ENCODE results near the gene KDF1.
A peak's percentile ranks its signal among the peaks of the same experiment; 100 is the strongest.
"Not testable (repeated sequence)": the region's sequence is repeated elsewhere in the genome, so short reads cannot be mapped to it uniquely, and the experiment has no call there.

The KDF1 gene

DNA sequence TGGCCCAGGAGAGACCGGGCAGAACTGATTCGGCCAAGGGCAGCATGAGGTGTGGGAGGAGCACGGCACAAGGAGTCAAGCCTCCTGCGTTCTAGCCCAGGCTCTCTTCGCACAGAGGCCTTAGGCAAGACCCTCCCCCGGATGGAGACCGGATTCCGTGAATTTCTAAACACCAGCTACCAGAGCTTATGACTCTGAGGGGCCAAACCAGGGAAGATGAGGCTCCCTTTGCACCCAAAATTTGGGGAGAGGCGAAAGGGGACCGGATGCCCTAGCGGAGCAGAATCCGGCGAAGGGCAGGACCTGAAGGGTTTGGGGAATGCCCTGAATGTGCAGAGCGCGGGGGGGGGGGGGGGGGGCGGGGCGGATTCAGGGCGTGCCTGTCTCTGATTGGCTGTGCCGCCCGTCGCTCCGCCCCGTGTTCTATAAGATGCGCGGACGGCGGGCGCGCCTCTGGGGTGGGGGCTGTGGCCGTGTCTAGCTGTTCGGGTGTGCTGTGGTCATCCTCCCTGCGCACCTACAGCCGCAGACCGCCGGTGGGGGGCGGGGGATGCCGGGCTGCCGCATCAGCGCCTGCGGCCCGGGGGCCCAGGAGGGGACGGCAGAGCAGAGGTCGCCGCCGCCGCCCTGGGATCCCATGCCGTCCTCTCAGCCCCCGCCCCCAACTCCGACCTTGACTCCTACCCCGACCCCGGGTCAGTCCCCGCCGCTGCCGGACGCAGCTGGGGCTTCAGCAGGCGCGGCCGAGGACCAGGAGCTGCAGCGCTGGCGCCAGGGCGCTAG, 33.2 kb upstream of the KDF1 start, which contains the start of gene TRNP1:
Gene TRNP1 (plus strand): TSS at position 456 of the 783 bp plus-strand sequence. CDS start 95 bp downstream, at position 551.
- peak; percentile 73 for DNase-seq

DNA sequence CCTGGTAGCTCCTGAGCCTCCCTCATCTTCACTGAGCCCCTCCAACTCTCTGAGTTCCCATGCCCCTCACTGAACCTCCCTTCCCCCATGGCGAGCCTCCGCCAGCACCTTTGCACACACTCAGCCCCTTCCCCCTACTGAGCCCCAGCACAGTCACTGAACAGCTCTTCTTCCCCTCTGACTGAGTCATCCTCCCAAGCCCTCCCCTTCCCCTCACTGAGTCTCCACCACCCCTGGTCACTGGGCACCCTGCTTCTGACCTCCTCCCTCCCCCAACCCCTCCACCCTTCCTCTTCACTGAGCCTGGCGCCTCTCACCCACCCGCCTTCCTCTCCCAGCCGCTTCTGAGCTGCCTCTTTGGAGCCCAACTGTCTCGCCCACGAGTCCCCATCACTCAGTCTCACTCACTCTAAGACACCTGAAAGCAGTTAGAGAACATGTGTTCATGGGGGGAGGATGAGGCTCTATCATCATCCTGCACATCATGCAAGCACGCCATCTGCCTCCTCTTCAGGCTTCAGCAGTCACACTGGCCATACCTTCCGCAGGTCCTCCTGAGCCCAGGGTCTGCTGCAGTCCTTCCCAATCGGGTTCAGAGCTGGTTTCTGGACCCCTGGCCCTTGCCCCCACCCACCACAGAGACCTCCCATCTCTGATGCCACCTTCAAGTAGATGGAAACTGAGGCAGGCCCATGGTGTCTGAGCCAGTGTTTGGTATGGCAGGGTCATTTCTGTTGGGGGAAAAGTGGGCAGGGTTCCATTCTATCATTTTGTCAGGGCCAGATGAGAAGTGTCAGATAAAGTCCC, 31.2 kb upstream of the KDF1 start:
- DNase-seq, result no peak

DNA sequence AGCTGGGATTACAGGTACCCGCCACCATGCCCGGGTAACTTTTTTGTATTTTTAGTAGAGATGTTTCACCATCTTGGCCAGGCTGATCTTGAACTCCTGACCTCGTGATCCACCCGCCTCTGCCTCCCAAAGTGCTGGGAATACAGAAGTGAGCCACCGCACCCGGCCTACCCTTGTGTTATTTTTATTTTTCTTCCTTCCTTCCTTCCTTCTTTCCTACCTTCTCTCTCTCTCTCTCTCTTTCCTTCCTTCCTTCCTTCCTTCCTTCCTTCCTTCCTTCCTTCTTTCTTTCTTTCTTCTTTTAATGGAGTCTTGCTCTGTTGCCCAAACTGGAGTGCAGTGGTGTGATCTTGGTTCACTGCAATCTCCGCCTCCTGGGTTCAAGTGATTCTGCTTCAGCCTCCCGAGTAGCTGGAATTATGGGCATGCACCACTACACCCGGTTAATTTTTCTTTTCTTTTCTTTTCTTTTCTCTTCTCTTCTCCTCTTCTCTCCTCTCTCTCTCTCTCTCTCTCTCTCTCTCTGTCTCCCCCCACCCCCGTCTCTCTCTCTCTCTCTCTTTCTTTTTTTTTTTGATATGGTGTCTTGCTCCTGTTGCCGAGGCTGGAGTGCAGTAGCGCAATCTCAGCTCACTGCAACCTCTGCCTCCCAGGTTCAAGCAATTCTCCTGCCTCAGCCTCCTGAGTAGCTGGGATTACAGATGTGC, 29.3 kb upstream of the KDF1 start:
- not testable (repeated sequence) for DNase-seq

DNA sequence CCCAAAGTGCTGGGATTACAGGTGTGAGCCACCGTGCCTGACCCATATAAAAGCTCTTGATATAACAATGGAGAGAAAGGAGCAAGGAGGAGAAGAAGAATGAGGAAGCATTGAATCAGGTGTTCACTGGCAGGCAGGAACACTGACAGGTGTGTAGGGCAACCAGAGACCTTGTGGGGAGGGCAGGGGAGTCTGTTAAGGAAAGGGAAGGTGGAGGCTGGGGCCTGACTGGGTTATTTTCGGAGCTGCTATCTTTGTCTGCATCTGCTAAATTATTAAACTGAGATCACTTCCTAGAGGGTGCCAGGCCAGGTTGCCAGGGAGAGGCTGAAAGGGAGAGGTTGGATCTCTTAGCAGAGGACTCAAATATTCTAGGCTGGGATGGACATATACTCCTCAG, 26.4 kb upstream of the KDF1 start:
- DNase-seq, result no peak

DNA sequence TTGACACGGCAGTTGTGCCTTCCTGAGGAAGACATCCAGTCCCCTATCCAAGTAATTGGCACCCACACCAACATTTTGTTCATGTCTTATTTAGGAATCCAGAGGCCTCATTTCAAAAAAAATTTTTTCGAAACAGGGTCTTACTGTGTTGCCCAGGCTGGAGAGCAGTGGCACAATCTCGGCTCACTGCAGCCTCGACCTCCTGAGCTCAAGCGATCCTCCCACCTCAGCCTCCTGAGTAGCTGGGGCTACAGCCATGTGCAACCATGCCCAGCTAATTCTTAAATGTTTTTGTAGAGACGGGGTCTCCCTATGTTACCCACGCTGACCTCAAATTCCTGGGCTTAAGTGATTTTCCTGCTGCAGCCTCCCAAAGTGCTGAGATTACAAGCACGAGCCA, 24.0 kb upstream of the KDF1 start:
- no peak for DNase-seq

DNA sequence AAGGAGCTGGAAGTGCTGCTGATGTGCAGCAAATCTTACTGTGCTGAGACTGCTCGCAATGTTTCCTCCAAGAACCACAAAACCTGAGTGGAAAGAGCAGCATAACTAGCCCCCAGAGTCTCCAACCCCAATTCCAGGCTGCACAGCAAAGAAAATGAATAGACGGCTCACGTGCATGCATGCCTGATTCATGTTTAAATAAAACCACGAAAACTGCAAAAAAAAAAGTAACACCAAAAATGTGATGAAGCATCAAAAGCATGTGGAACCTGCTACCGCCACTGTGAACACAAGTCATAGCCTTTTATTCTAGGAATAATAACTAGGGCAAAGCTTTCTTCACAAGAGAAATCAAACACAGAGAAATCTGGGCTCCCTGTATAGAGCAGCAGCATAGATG, 23.6 kb upstream of the KDF1 start:
- DNase-seq, result no peak

DNA sequence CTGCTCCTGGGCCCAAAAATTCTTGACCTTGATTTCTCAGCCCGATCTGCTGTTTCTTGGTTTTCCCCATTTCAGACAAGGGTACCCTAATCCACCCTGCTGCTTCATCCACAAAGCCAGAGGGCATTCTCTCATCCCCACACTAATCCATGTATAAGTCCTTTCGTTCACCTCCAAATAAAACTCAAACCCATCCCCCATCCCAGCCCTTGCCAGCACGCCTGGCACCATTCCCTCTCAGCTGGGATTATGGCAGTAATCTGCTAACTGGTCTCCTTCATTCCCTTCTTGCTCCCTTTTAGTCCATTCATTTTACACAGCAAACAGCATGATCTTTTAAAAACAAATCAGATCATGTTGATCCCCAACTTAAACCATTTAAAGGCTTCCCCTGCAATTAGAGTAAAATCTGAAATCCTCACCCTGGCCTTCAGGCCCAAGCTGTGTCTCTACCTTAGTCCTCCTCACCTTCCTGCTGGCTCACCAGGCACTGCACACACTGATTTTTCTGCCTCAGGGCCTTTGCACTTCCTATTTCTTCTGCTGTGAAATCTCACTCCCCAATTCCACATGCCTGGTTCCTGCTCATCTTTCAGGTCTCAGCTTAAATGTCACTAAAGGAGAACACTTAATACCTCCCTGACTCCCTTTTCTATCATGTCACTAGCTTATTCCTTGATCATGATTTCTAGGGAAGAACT, 21.0 kb upstream of the KDF1 start:
- no peak for DNase-seq

DNA sequence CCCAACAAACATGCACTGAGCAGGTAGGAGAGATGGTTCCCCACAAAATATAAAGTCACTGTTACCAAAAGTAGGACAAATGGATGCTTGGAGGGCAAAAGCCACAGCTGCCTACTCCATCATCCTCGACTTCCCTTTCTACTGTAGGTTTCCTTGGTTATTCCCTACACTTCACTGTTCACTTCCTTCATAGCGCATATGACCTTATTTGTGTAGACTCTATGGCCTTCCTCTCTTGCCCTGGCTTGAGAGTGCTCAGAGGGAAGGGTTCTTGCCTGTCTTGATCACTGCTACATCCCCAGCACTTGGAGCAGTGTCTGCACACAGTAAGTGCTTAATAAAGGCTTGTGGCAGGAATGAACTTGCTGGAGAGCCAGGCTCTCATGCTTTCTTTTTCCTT, 18.6 kb upstream of the KDF1 start:
- DNase-seq, result no peak

DNA sequence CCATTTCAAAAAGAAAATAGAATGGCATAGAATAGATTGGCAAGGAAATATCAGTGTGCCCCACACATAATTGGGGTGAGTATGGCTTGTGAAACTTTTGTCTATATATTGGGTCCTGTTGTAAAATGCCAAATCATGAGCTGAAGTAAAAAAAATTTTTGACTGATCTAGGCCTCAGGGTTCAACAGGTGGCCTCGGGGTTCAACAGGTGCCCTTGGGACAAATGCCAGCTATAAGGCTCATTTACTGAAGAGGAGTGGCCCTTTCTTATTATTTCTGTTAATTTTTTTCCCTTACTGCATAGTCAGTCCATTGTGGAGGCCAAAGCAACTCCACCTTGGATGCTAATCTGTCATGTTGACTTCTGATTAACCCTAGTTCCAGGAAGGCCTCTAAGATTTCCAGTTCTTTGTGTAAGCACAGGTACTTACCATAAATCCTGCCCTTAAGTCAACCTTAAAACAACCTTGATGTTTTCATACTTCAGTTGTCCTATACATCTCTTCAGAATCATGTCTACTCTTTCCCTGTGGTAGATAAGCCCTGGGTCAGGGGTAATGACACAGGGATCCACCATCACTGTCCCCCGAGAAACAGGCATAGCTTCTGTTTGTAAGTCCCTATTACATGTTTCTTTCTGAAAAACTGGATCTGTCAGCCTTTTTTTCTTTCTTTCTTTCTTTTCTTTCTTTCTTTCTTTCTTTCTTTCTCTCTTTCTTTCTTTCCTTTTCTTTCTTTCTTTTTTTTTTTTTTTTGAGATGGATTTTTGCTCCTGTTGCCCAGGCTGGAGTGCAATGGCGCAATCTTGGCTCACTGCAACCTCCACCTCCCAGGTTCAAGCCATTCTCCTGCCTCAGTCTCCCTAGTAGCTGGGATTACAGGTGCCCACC, 16.6 kb upstream of the KDF1 start:
- DNase-seq, result no peak

DNA sequence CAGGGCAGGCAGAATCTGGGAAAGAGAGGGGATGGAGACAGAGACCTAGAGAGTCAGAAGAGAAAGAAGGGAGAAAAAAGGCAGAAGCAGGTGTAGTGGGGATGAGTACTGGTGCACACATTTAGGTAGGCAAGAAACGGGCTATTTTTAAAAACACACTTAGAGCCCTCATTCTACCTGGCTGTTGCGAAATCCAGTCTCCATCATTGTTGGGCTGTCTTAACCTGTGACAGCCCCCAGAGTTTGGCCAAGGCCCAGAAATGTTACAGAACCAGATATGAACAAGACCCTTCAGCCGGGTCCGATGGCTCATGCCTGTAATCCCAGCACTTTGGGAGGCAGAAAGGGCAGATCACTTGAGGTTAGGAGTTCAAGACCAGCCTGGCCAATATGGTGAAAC, 12.6 kb upstream of the KDF1 start:
- no peak for DNase-seq

DNA sequence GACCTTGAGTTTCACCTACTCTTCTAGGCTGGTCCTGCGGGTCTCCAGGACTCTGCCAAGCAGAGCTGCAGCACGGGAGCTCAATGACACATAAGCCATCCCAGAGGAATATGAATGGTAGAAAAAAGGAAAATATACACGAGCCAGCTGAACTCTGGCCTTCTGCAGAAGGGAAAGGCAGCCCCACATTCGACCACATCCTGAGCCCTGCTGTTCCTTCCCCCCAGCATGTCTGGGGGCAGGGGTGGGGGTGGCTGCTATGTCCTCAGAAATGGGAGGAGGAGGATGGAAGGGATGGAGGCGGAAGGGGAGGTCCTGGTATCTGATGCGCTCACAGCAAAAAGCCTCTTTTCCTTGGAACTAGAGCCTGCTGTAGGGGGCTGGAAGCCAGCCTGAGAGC, 12.1 kb upstream of the KDF1 start:
- no peak for DNase-seq

DNA sequence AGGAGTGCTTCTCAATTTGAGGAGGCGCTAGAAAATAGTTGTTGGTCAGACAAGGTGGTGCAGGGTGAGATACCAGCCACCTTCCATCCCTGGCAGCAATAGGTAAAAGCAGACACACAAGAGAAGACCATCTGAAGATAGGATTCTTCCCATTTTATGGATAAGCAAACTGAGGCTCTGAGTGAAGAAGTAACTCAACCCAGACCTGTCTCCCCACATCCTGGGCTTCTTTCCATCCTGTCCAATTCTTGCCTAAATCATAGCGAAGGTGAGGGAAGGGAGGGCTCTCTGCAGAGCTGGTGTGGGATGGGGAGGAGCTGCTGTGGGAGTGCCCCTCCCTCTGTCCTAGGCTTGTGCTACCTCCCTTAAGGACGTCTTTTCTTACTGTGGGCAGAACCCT, 11.3 kb upstream of the KDF1 start:
- no peak for DNase-seq

DNA sequence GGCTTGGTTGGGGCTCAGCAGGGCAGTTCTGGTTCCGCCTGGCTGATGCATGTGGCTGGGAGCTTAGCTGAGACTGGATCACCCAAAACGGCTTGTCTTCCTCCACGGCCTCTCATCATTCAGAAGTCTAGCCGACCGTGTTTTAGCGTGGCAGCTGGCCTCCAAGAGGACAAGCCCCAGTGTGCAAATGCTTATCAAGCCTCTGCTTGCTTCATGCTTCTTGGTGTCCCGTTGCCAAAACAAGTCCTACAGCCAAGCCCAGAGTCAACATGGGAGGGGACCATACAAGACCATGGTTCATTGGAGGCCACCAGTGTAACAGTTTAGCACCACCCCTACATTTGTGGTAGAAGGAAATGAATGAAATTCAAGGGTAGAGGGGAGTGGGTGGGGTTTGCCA, 10.5 kb upstream of the KDF1 start:
- DNase-seq, result no peak

DNA sequence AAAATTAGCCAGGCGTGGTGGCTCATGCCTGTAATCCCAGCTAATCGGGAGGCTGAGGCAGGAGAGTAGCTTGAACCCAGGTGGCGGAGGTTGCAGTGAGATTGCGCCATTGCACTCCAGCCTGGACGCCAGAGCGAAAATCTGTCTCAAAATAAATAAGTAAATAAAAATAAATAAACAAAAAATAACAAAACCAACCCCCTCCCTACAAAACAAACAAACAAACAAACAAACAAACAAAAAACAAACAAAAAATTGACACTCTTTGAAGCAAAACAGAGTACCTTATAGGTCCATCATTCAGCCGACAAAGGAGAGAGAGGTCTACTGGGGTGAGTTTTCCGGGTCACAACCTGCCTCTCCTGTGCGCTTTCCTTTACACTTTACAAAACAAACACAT, 5.4 kb upstream of the KDF1 start:
- no peak for DNase-seq

DNA sequence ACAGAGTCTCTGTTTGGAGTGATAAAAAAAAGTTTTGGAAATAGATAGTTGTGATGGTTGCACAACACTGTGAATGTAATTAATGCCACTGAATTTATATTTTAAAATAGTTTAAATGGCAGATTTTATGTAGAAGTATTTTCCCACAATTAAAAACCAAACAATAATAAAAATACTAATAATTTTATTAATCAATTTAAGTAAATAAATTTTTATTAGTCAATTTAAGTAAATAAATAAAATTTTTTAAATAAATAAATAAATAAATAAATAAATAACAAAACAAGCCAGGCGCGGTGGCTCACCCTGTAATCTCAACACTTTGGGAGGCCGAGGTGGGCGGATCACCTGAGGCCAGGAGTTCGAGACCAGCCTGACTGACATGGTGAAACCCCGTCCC, 4.9 kb upstream of the KDF1 start:
- no peak for DNase-seq

DNA sequence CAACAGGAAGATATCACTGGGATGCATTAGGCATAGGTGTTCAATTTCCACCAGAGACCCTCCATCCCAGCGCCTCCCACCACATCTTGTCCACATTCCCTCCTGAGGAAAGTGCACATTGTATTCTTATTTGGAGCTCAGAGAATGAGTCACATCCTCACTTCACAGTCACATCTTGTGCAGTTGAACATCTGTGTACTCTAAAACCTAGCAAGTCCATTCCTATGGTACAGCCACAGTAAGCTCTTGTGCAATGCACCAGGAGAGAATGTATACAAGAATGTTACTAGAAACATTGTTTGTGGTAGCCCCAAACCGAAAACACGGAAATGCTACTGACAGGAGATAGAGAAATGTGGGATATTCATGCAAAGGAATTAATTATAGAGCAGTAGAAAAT, 1.6 kb upstream of the KDF1 start:
- DNase-seq, result no peak

DNA sequence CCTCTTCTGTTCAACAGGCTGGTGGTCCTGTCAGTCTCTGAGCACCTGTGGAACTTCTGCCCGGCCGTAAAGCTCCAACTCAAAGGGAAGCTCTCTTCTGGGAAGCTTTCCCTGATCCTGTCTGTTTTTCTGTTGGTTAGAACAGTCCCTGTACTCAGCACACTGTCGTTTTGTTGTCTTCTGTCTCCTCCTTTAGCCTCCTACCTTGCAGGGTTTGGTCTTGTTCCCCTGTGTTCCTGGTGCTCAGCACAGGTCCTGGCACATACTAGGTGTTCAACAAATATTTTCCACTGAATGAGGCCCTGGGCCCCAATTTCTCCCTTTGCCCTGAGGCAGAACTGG, 328 bp upstream of the KDF1 start:
- DNase-seq, result no peak

DNA sequence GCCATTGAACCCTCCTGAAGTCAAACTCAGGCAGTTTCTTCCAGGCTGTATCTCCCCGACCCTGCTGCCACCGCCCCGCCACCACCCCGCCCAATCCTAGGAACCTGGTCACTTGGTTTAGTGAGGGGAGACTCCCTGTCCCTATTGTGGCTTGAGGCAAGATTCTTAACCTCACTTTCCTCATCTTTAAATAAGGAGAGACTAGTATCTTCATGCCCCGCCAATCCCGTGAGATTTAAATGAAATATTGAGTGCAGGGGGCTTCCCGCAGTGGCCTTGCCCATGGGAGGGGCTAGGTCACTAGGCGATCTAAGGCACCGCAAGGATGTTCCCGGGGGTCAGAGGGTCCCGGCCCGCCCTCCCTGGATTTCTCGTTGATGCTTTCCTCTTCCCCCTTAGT, 998 bp downstream of the KDF1 start:
- no peak for DNase-seq

DNA sequence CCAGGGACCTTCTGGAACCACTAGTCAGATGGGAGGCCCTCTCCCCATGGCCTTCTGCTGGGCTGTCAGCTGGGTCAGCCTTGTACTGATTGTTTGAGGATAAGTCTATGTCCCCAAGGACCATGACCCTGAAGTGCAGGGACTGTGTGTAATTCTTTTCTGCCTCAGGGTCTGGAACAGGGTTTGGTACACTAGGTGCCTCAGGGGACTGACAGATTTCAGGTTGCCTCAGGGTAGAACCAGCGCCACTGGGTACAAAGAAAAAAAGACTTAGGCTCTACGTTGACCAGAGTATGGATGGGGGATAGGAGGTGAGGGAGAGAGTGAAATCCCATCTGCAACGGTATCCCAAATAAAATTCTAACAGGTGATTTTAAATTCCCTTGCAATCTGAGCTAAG, 3.0 kb downstream of the KDF1 start:
- no peak for DNase-seq

DNA sequence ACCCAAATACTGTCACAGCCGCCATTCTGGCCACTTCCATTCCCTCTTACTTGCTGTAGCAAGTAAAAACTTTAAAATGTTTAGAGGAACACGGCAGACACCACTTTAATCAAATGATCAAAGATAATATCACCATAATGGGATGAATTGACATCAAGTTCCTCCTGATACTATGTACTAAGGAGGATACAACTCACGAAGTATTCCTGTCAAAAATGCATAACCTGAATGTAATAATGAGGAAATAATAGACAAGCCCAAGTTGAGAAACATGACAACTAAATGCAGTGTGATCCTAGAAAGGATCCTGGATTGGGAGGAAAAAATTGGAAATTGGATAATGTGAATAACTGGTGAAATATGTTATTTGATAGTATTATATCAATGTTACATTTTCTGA, 3.9 kb downstream of the KDF1 start:
- no peak for DNase-seq

DNA sequence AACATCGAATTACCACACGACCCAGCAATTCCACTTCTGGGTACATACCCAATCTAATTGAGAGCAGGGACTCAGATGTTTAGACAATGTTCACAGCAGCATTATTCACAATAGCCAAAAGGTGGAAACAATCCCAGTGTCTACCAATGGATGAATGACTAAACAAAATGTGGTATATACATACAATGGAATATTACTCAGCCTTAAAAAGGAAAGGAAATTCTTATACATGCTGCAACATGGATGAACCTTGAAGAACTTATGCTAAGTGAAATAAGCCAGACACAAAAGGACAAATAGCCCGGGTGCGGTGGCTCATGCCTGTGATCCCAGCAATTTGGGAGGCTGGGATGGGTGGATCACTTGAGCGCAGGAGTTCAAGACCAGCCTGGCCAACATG, 6.9 kb downstream of the KDF1 start:
- DNase-seq, result no peak

DNA sequence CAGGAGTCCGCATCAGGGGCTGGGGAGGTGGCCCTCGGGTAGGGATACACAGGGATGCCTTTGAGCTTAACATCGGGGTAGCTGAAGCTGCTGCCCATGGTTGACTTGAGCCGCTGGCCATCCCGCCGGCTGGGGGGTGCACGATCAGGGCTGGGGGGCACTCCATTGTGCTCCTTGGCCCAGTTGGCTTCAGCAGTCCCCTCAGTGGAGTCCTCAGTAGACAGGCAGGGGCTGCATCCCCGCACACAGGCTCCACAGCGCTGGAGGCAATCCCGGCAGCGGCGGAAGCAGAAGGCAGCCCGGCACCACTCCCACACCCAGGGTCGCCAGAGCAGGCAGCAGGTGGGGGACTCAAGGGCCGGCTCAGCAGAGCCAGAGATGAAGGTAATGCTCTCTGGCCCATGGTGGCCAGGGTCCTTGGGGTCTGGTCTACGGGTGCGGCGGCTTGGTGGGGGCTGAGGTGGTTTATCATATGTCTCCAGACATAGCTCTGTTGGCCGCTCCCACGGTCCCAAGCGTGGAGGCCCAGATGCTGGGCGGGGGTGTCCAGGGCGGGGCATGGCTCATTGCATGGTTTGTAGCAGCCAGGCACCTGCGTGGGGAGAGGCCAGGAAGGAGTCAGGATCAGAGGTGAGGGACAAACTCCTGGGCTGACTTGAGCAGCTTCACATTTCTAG, 8.3 kb downstream of the KDF1 start:
- DNase-seq, result no peak
